ENCODE results near the gene COG5. TPM values are rescaled to one million over a fixed set of nuclear protein-coding genes. Genes with fewer than 3 reads are reported as not detected.

COG5 gene
- total RNA-seq, 2 experiments from 2014 or later: 37.6 to 40.3 TPM

GRCh38 chr7:107559864-107560263 lies 3.9 kb downstream of the COG5 start:
- H3K27ac Mint-ChIP-seq: no peak overlapping the region
- TF ChIP-seq, protein P1, sequence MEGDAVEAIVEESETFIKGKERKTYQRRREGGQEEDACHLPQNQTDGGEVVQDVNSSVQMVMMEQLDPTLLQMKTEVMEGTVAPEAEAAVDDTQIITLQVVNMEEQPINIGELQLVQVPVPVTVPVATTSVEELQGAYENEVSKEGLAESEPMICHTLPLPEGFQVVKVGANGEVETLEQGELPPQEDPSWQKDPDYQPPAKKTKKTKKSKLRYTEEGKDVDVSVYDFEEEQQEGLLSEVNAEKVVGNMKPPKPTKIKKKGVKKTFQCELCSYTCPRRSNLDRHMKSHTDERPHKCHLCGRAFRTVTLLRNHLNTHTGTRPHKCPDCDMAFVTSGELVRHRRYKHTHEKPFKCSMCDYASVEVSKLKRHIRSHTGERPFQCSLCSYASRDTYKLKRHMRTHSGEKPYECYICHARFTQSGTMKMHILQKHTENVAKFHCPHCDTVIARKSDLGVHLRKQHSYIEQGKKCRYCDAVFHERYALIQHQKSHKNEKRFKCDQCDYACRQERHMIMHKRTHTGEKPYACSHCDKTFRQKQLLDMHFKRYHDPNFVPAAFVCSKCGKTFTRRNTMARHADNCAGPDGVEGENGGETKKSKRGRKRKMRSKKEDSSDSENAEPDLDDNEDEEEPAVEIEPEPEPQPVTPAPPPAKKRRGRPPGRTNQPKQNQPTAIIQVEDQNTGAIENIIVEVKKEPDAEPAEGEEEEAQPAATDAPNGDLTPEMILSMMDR (IDR thresholded peaks at IDR 0.05): no peak
- CTCF ChIA-PET: no interaction called here
- intact Hi-C loops (cut with micrococcal nuclease): no loop called here
- H3K36me3 Mint-ChIP-seq (ENCODE audit: low read depth): peaks cover 16% of the 10 kb centered on the region
- peaks cover 59% of the 10 kb centered on the region for H3K4me1 Mint-ChIP-seq (ENCODE audit: low read depth)
- H3K9me3 Mint-ChIP-seq: no peaks in the 10 kb centered on the region
- H3K27me3 Mint-ChIP-seq: no peaks in the 10 kb centered on the region
- DNase-seq (no peak), ATAC-seq (no peak)
- no peak overlapping the region for H3K4me3 Mint-ChIP-seq
- POLR2A ChIA-PET: interaction anchor here (1.3 kb wide), 1 partner anchor 22 kb away, joined by 4 read pairs; no protein-coding TSS in a partner anchor

GRCh38 chr7:107555893-107556292 lies 7.8 kb downstream of the COG5 start:
- ChIA-PET POLR2A (no interaction called here), CTCF (no interaction called here)
- TF ChIP-seq, protein P1 (IDR thresholded peaks at IDR 0.05): no peak
- ATAC-seq (peak; percentile 37), DNase-seq (no peak)
- Mint-ChIP-seq H3K4me3 (no peak overlapping the region), H3K9me3 (no peaks in the 10 kb centered on the region), H3K27me3 (no peaks in the 10 kb centered on the region), H3K4me1 (ENCODE audit: low read depth) (peaks cover 51% of the 10 kb centered on the region), H3K36me3 (ENCODE audit: low read depth) (peaks cover 36% of the 10 kb centered on the region), H3K27ac (no peak overlapping the region)
- intact Hi-C loops (cut with micrococcal nuclease): no loop called here

- Mint-ChIP-seq H3K4me3 (no peak overlapping the region), H3K27me3 (no peaks in the 10 kb centered on the region), H3K4me1 (ENCODE audit: low read depth) (peaks cover 35% of the 10 kb centered on the region), H3K36me3 (ENCODE audit: low read depth) (peaks cover 55% of the 10 kb centered on the region), H3K9me3 (no peaks in the 10 kb centered on the region), H3K27ac (no peak overlapping the region)
- POLR2A ChIA-PET: no interaction called here
- intact Hi-C loops (cut with micrococcal nuclease): no loop called here
- DNase-seq: no peak
- ATAC-seq: no peak
- TF ChIP-seq, protein P1 (IDR thresholded peaks at IDR 0.05): no peak
- CTCF ChIA-PET: no interaction called here
Measured at GRCh38 chr7:107551936-107552335, 11.8 kb downstream of the COG5 start.

- ATAC-seq (no peak), DNase-seq (no peak)
- no peak overlapping the region for H3K4me3 Mint-ChIP-seq
- H3K4me1 Mint-ChIP-seq (ENCODE audit: low read depth): peaks cover 10% of the 10 kb centered on the region
- no peaks in the 10 kb centered on the region for H3K27me3 Mint-ChIP-seq
- no peak overlapping the region for H3K27ac Mint-ChIP-seq
- TF ChIP-seq, protein P1 (IDR thresholded peaks at IDR 0.05): no peak
- H3K36me3 Mint-ChIP-seq (ENCODE audit: low read depth): peaks cover 61% of the 10 kb centered on the region
- CTCF ChIA-PET: no interaction called here
- POLR2A ChIA-PET: no interaction called here
- intact Hi-C loops (cut with micrococcal nuclease): no loop called here
- peaks cover 13% of the 10 kb centered on the region for H3K9me3 Mint-ChIP-seq
Measured at GRCh38 chr7:107544848-107545591, 18.7 kb downstream of the COG5 start.

DNA sequence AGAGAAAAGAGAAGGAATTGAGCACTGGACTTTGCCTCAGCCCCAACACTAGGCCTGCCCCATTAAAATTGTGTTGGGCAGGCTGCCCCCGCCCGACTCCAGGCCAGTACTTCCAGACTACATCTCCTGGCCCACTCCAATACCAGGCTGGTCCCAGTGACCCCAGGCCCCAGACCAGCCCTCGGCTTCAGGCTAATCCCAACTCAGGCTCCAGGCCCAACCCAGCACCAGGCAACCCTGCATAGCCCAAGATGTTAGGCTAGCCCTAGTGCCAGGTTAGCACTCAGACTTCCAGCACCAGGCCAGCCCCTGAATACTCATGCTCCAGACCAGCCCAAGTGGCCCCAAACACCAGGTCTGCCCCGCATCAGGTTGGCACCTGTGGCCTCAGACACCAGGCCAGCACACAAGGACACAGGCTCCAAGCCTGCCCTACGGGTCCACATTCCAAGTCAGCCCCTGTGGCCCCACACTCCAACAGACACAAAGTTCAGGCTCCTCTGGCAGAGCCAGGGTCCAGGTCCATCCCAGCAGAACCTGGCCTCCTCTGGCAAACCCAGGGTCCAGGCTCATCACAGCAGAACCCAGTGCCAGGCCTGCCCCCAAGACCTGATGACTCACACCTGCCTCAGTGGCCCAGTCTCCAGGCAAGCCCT lies 20.3 kb downstream of the COG5 start:
- intact Hi-C loops (cut with micrococcal nuclease): no loop called here
- H3K4me3 Mint-ChIP-seq: no peak overlapping the region
- peaks cover 60% of the 10 kb centered on the region for H3K36me3 Mint-ChIP-seq (ENCODE audit: low read depth)
- DNase-seq: no peak
- peaks cover 13% of the 10 kb centered on the region for H3K9me3 Mint-ChIP-seq
- TF ChIP-seq, protein P1 (IDR thresholded peaks at IDR 0.05): no peak
- peaks cover 9% of the 10 kb centered on the region for H3K4me1 Mint-ChIP-seq (ENCODE audit: low read depth)
- H3K27ac Mint-ChIP-seq: no peak overlapping the region
- CTCF ChIA-PET: no interaction called here
- ATAC-seq: no peak
- POLR2A ChIA-PET: no interaction called here
- H3K27me3 Mint-ChIP-seq: no peaks in the 10 kb centered on the region
